ENCODE measurements around the gene ARHGAP19. TPM values are rescaled to one million over a fixed set of nuclear protein-coding genes. Genes with fewer than 3 reads are reported as not detected.
A peak's percentile ranks its signal among the peaks of the same experiment; 100 is the strongest.

ARHGAP19 gene
- total and polyA plus RNA-seq, 4 donors: 11.6 to 35.5 (median 16.9) TPM

GRCh38 chr10:97323501-97323900 is 31.1 kb upstream of the ARHGAP19 start:
- Histone ChIP-seq H3K4me1 (ENCODE audit: control insufficient read depth, insufficient read depth, low read length) (peaks cover 25% of the 10 kb centered on the region), H3K36me3 (ENCODE audit: control insufficient read depth, insufficient read depth, low read length) (no peaks in the 10 kb centered on the region), H3K4me3 (ENCODE audit: low read depth, low read length) (no peak overlapping the region), H3K27ac (ENCODE audit: low read depth, low read length) (no peak overlapping the region), H3K9me3 (ENCODE audit: control insufficient read depth, insufficient read depth, low read length) (no peaks in the 10 kb centered on the region), H3K27me3 (ENCODE audit: control insufficient read depth, insufficient read depth, low read length) (peaks cover 2% of the 10 kb centered on the region)
- no peak for DNase-seq (ENCODE audit: low read depth in 4 of 6, low spot score in 6 of 6)
- 89% methylated on average over 1 of the region's 4 CpGs for WGBS (ENCODE audit: insufficient coverage)

- 46% methylated on average over 3 of the region's 3 CpGs for WGBS (ENCODE audit: insufficient coverage)
- H3K4me3 ChIP-seq (ENCODE audit: low read depth, low read length): peak overlapping the region; percentile 49
- H3K27ac ChIP-seq (ENCODE audit: low read depth, low read length): peak overlapping the region; percentile 43
- H3K4me1 ChIP-seq (ENCODE audit: control insufficient read depth, insufficient read depth, low read length): peaks cover 29% of the 10 kb centered on the region
- H3K27me3 ChIP-seq (ENCODE audit: control insufficient read depth, insufficient read depth, low read length): peaks cover 2% of the 10 kb centered on the region
- H3K9me3 ChIP-seq (ENCODE audit: control insufficient read depth, insufficient read depth, low read length): no peaks in the 10 kb centered on the region
- H3K36me3 ChIP-seq (ENCODE audit: control insufficient read depth, insufficient read depth, low read length): no peaks in the 10 kb centered on the region
- DNase-seq (ENCODE audit: low read depth in 4 of 6, low spot score in 6 of 6): peak in 4 of 6 donors; percentile 33 to 92 (median 54)
Measured at GRCh38 chr10:97321804-97322190, 29.4 kb upstream of the ARHGAP19 start.

- Histone ChIP-seq H3K4me1 (ENCODE audit: control insufficient read depth, insufficient read depth, low read length) (peaks cover 29% of the 10 kb centered on the region), H3K9me3 (ENCODE audit: control insufficient read depth, insufficient read depth, low read length) (no peaks in the 10 kb centered on the region), H3K27ac (ENCODE audit: low read depth, low read length) (peak overlapping the region; percentile 43), H3K36me3 (ENCODE audit: control insufficient read depth, insufficient read depth, low read length) (no peaks in the 10 kb centered on the region), H3K4me3 (ENCODE audit: low read depth, low read length) (peak overlapping the region; percentile 49), H3K27me3 (ENCODE audit: control insufficient read depth, insufficient read depth, low read length) (peaks cover 2% of the 10 kb centered on the region)
- DNase-seq (ENCODE audit: low read depth in 4 of 6, low spot score in 6 of 6): peak in 4 of 6 donors; percentile 33 to 87 (median 64)
- WGBS (ENCODE audit: insufficient coverage): 4% methylated on average over 30 of the region's 38 CpGs
Measured at GRCh38 chr10:97321032-97321803, 28.8 kb upstream of the ARHGAP19 start.

- peak in 2 of 6 donors; percentile 35 to 44 for DNase-seq (ENCODE audit: low read depth in 4 of 6, low spot score in 6 of 6)
- peak overlapping the region; percentile 33 for H3K27ac ChIP-seq (ENCODE audit: low read depth, low read length)
- peaks cover 2% of the 10 kb centered on the region for H3K27me3 ChIP-seq (ENCODE audit: control insufficient read depth, insufficient read depth, low read length)
- WGBS (ENCODE audit: insufficient coverage): 11% methylated on average over 24 of the region's 24 CpGs
- peak overlapping the region; percentile 49 for H3K4me3 ChIP-seq (ENCODE audit: low read depth, low read length)
- peaks cover 29% of the 10 kb centered on the region for H3K4me1 ChIP-seq (ENCODE audit: control insufficient read depth, insufficient read depth, low read length)
- no peaks in the 10 kb centered on the region for H3K36me3 ChIP-seq (ENCODE audit: control insufficient read depth, insufficient read depth, low read length)
- no peaks in the 10 kb centered on the region for H3K9me3 ChIP-seq (ENCODE audit: control insufficient read depth, insufficient read depth, low read length)
Measured at GRCh38 chr10:97320480-97321031, 28.1 kb upstream of the ARHGAP19 start.

GRCh38 chr10:97319671-97320479 is 27.4 kb upstream of the ARHGAP19 start:
- Histone ChIP-seq H3K27ac (ENCODE audit: low read depth, low read length) (peak overlapping the region; percentile 33), H3K4me3 (ENCODE audit: low read depth, low read length) (peak overlapping the region; percentile 49), H3K4me1 (ENCODE audit: control insufficient read depth, insufficient read depth, low read length) (peaks cover 29% of the 10 kb centered on the region), H3K9me3 (ENCODE audit: control insufficient read depth, insufficient read depth, low read length) (no peaks in the 10 kb centered on the region), H3K27me3 (ENCODE audit: control insufficient read depth, insufficient read depth, low read length) (peaks cover 2% of the 10 kb centered on the region), H3K36me3 (ENCODE audit: control insufficient read depth, insufficient read depth, low read length) (no peaks in the 10 kb centered on the region)
- DNase-seq (ENCODE audit: low read depth in 4 of 6, low spot score in 6 of 6): peak in 3 of 6 donors; percentile 25 to 66 (median 65)
- WGBS (ENCODE audit: insufficient coverage): under 1% methylated on average over 83 of the region's 83 CpGs

- WGBS (ENCODE audit: insufficient coverage): 0% methylated on average over 76 of the region's 79 CpGs
- H3K4me3 ChIP-seq (ENCODE audit: low read depth, low read length): peak within 1 kb of the TSS; percentile 82
- H3K27ac ChIP-seq (ENCODE audit: low read depth, low read length): peak within 1 kb of the TSS; percentile 98
- H3K9me3 ChIP-seq (ENCODE audit: control insufficient read depth, insufficient read depth, low read length): no peaks in the 10 kb centered on the region
- peak in 4 of 6 donors; percentile 80 to 96 (median 90) for DNase-seq (ENCODE audit: low read depth in 4 of 6, low spot score in 6 of 6)
- H3K27me3 ChIP-seq (ENCODE audit: control insufficient read depth, insufficient read depth, low read length): peaks cover 2% of the 10 kb centered on the region
- peaks cover 29% of the 10 kb centered on the region for H3K4me1 ChIP-seq (ENCODE audit: control insufficient read depth, insufficient read depth, low read length)
- H3K36me3 ChIP-seq (ENCODE audit: control insufficient read depth, insufficient read depth, low read length): no peaks in the 10 kb centered on the region
Measured at GRCh38 chr10:97318772-97319651, 26.6 kb upstream of the ARHGAP19 start, which contains the start of gene FRAT1. Gene FRAT1, plus strand, starts transcription at chr10:97319271. Its CDS starts 183 bp downstream, at chr10:97319454.

GRCh38 chr10:97314671-97315070 is 22.2 kb upstream of the ARHGAP19 start:
- no peaks in the 10 kb centered on the region for H3K9me3 ChIP-seq (ENCODE audit: control insufficient read depth, insufficient read depth, low read length)
- H3K4me3 ChIP-seq (ENCODE audit: low read depth, low read length): no peak overlapping the region
- no peaks in the 10 kb centered on the region for H3K36me3 ChIP-seq (ENCODE audit: control insufficient read depth, insufficient read depth, low read length)
- WGBS (ENCODE audit: insufficient coverage): no CpG with 5 or more reads among the region's 4 CpGs
- no peak overlapping the region for H3K27ac ChIP-seq (ENCODE audit: low read depth, low read length)
- H3K4me1 ChIP-seq (ENCODE audit: control insufficient read depth, insufficient read depth, low read length): peaks cover 6% of the 10 kb centered on the region
- H3K27me3 ChIP-seq (ENCODE audit: control insufficient read depth, insufficient read depth, low read length): no peaks in the 10 kb centered on the region
- no peak for DNase-seq (ENCODE audit: low read depth in 4 of 6, low spot score in 6 of 6)

- Histone ChIP-seq H3K36me3 (ENCODE audit: control insufficient read depth, insufficient read depth, low read length) (no peaks in the 10 kb centered on the region), H3K27ac (ENCODE audit: low read depth, low read length) (no peak overlapping the region), H3K27me3 (ENCODE audit: control insufficient read depth, insufficient read depth, low read length) (no peaks in the 10 kb centered on the region), H3K4me1 (ENCODE audit: control insufficient read depth, insufficient read depth, low read length) (no peaks in the 10 kb centered on the region), H3K9me3 (ENCODE audit: control insufficient read depth, insufficient read depth, low read length) (no peaks in the 10 kb centered on the region), H3K4me3 (ENCODE audit: low read depth, low read length) (no peak overlapping the region)
- no peak for DNase-seq (ENCODE audit: low read depth in 4 of 6, low spot score in 6 of 6)
- WGBS (ENCODE audit: insufficient coverage): 95% methylated on average over 4 of the region's 6 CpGs
Measured at GRCh38 chr10:97312897-97313296, 20.5 kb upstream of the ARHGAP19 start.

All from spinal cord (tissue), 10 donors.